Retina (tissue), 1 donor: ENCODE measurements around the gene STRC.
"Not testable (repeated sequence)": the region's sequence is repeated elsewhere in the genome, so short reads cannot be mapped to it uniquely, and the experiment has no call there.

ENCODE experiments used
- DNase-seq: peaks from one replicate; pipeline ENCODE4 v3.0.0-alpha.2; 2016

The STRC gene

GRCh38 chr15:43562753-43563152, 55.8 kb downstream of the STRC start:
- not testable (repeated sequence) for DNase-seq

GRCh38 chr15:43552986-43553385, 65.6 kb downstream of the STRC start:
- DNase-seq, result no peak

GRCh38 chr15:43552256-43552655, 66.3 kb downstream of the STRC start:
- no peak for DNase-seq

GRCh38 chr15:43550527-43551363, 67.9 kb downstream of the STRC start:
- DNase-seq, result no peak
